ENCODE results near the gene KAT2B. TPM values are rescaled to one million over a fixed set of nuclear protein-coding genes. Genes with fewer than 3 reads are reported as not detected.

Gene KAT2B
- total RNA-seq, 4 donors from 2014 or later = 57.2 to 122 (median 74.9) TPM

DNA sequence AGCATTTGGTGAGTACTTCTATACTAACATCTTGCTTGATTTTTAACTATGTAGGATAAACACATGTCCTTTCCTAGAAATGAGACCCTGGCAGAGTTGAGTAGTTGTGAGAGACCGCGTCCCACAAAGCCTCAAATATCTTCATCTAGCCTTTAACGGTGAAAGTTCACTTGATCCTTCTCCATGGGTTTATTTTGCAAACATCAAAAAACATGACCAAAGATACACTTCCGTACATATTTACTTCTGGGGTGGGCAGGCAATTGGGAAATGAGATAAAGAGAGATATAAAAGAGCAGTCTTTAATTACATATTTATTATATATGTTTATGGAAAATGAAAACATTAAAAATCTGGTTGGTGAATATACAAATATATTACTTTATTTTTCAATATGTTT, 5.2 kb upstream of the KAT2B start:
- no peaks in the 10 kb centered on the region for H3K27me3 ChIP-seq
- WGBS, 2 donors = 93 to 96% methylated on average over 4 of the region's 4 CpGs
- H3K4me3 ChIP-seq (replicated peaks in 1 of 3) = no peak overlapping the region
- H3K9me3 ChIP-seq = no peaks in the 10 kb centered on the region
- H3K36me3 ChIP-seq = no peaks in the 10 kb centered on the region
- no peak for DNase-seq
- intact Hi-C loops (cut with DNase I) = no loop called here
- peaks cover 0 to 7% of the 10 kb centered on the region in 2 donors for H3K4me1 ChIP-seq
- TF ChIP-seq POLR2A (IDR thresholded peaks at IDR 0.05) = no peak
- TF ChIP-seq, protein P1, sequence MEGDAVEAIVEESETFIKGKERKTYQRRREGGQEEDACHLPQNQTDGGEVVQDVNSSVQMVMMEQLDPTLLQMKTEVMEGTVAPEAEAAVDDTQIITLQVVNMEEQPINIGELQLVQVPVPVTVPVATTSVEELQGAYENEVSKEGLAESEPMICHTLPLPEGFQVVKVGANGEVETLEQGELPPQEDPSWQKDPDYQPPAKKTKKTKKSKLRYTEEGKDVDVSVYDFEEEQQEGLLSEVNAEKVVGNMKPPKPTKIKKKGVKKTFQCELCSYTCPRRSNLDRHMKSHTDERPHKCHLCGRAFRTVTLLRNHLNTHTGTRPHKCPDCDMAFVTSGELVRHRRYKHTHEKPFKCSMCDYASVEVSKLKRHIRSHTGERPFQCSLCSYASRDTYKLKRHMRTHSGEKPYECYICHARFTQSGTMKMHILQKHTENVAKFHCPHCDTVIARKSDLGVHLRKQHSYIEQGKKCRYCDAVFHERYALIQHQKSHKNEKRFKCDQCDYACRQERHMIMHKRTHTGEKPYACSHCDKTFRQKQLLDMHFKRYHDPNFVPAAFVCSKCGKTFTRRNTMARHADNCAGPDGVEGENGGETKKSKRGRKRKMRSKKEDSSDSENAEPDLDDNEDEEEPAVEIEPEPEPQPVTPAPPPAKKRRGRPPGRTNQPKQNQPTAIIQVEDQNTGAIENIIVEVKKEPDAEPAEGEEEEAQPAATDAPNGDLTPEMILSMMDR (IDR thresholded peaks at IDR 0.05) = no peak
- H3K27ac ChIP-seq = no peak overlapping the region

DNA sequence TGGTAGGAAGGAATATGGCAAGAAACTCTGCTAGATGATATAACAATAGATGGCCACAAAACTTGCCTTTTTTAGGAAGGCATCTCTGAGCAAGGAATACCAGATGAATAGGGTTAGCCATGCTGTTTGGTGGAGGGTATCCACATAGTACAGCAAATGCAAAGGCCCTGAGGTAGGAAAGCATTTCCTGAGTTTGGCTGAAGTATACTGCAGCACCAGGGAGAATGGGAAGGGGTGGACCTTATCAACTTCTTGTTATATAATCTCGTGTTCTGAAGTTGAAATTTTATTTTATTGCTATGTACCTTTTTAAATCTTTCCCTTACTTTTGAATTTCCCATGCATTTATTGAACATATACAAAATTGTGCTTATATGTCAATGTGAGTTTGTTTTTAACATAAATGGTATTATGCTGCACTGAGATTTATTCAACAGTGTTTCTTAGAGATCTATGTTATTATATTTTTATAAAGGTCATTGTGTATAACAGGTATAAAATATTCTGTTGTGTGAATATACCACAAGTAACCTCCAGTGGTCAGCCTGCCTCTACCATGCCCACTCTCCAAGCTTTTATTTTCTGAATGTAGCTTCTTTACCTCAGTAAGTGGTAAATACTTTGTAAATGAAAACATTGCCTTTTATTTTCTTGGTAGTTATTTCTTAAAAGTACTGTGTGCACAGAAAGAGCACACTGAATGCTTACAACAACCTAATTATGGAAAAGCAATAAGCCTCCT, 2.8 kb upstream of the KAT2B start:
- intact Hi-C loops (cut with DNase I) = no loop called here
- Histone ChIP-seq H3K27me3 (no peaks in the 10 kb centered on the region), H3K9me3 (no peaks in the 10 kb centered on the region), H3K4me1 (peaks cover 8 to 9% of the 10 kb centered on the region in 2 donors), H3K27ac (no peak overlapping the region), H3K4me3 (replicated peaks in 1 of 3) (no peak overlapping the region), H3K36me3 (no peaks in the 10 kb centered on the region)
- TF ChIP-seq POLR2A (IDR thresholded peaks at IDR 0.05) = no peak
- TF ChIP-seq, protein P1 (IDR thresholded peaks at IDR 0.05) = peak in 3 of 6 experiments; percentile 27 to 43 (median 35)
- no peak for DNase-seq
- 80 to 93% methylated on average over 1 of the region's 1 CpG for WGBS, 2 donors

DNA sequence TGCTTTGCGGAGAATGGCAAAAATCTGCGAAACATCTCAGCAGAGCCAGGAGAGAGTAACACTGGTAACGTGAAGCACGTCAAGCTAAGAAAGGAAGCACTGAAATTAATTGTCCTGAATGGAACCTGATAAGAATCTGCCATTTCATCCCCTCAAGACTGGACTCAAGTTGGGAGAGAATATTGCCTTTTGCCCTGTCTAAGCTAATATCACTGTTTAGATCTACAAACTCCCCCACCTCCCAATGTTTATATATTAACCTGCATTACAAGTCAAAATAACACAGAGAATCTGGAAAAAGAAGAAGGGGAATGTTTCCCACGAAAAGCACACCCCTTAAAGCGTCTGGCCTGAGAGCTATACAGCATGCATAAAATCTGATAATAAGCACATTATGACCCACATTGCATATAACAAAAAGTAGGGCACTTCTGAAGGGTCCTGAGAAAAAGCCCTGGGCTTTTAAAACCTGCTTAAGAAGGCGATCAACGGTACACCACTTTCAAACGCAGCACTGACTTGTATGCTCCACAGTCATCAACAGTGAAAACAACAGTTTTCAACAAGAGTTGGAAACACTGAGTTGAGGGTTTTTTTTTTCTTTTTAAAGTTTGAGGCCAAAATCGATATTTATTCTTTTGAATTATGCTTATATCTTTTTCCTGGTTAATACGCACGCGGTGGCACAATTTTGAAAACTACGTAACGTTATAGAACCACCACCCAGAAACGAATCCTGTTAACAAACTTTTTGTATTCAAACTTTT, 1.4 kb upstream of the KAT2B start:
- TF ChIP-seq, protein P1 (IDR thresholded peaks at IDR 0.05) = no peak
- peak in 1 of 2 donors; percentile 8 for TF ChIP-seq POLR2A (IDR thresholded peaks at IDR 0.05)

DNA sequence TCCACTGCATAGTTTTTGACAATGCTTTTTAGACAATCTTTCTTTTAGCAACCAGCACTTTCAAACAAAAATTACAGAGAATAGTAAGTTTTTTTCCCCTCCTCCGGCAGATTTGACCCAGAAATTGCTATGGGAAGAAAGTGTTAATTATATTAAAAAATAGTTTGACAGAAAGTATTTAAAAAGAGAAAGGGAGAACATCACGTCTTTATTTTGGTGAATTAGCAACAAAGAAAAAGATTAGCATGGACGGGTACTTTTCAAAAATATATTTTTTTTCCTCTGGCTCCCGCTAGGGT, 831 bp upstream of the KAT2B start:
- Histone ChIP-seq H3K4me3 (replicated peaks in 1 of 3) (peak overlapping the region; percentile 35 to 62 (median 60)), H3K4me1 (peaks cover 28% of the 10 kb centered on the region in 2 donors), H3K9me3 (no peaks in the 10 kb centered on the region), H3K27ac (peak overlapping the region; percentile 95 to 99 (median 96)), H3K36me3 (no peaks in the 10 kb centered on the region), H3K27me3 (no peaks in the 10 kb centered on the region)
- TF ChIP-seq, protein P1 (IDR thresholded peaks at IDR 0.05) = no peak
- no peak for TF ChIP-seq POLR2A (IDR thresholded peaks at IDR 0.05)
- DNase-seq = no peak
- intact Hi-C loops (cut with DNase I) = no loop called here
- 0 to 1% methylated on average over 4 of the region's 4 CpGs for WGBS, 2 donors

More for the DNA sequence above, 1.4 kb upstream of the KAT2B start:
- Histone ChIP-seq H3K4me1 (peaks cover 22 to 23% of the 10 kb centered on the region in 2 donors), H3K27ac (peak overlapping the region; percentile 95 to 99 (median 96)), H3K4me3 (replicated peaks in 1 of 3) (peak overlapping the region in 2 of 3 donors; percentile 5 to 60), H3K27me3 (no peaks in the 10 kb centered on the region), H3K36me3 (no peaks in the 10 kb centered on the region), H3K9me3 (no peaks in the 10 kb centered on the region)
- intact Hi-C loops (cut with DNase I) = no loop called here
- 11 to 12% methylated on average over 16 of the region's 16 CpGs for WGBS, 2 donors
- DNase-seq = peak in 1 of 2 donors; percentile 27

Data from thyroid gland (tissue), 4 donors.